PC-9 (cell line): ENCODE measurements around the gene WNT10A. TPM values are rescaled to one million over a fixed set of nuclear protein-coding genes. Genes with fewer than 3 reads are reported as not detected.

Experiments used
- BruUV-seq: library from RNA; stranded (reverse); fragments of 400-500 nt; replicated peaks from 2 replicates; lab custom pipeline; 2021; lab: Mats Ljungman, UMichigan
- CTCF ChIA-PET: fragments of 300-600 bp; sonication (Branson Sonifier 250); formaldehyde crosslinking; loops from one replicate; lab custom pipeline; 2022; ENCODE audit warnings: antibody characterized with exemption; lab: Charles Lee
- POLR2A ChIA-PET: fragments of 300-600 bp; sonication (Branson Sonifier 250); formaldehyde crosslinking; loops from one replicate; lab custom pipeline; 2022; ENCODE audit warnings: antibody characterized with exemption; ENCODE audit not compliant: unreplicated experiment; lab: Charles Lee
- DNase-seq, 2 experiments: peaks; one replicate each; pipeline versions ENCODE4 v3.0.0 to v3.0.0-alpha.2; 2015 to 2022; ENCODE audit warnings: mixed read lengths in 1 of 2
- H2AFZ ChIP-seq: fragments of 200-600 bp; sonication (generic); 2 replicates; pipeline ENCODE4 v1.8.1; 2017; ENCODE audit warnings: antibody characterized with exemption
- H3F3A ChIP-seq: fragments of 200-600 bp; sonication (generic); 2 replicates; pipeline ENCODE4 v1.8.1; 2017; ENCODE audit warnings: antibody characterized with exemption, mild to moderate bottlenecking, low read depth; ENCODE audit not compliant: insufficient read depth
- H3K27ac ChIP-seq: fragments of 200-600 bp; sonication (generic); 2 replicates; pipeline ENCODE4 v1.6.1; 2016; ENCODE audit warnings: mixed run types
- H3K27me3 ChIP-seq: fragments of 200-600 bp; sonication (generic); 2 replicates; pipeline ENCODE4 v1.6.1; 2016; ENCODE audit warnings: low read depth, mixed run types; ENCODE audit not compliant: insufficient read depth
- H3K36me3 ChIP-seq: fragments of 200-600 bp; sonication (generic); 2 replicates; pipeline ENCODE4 v1.6.1; 2016; ENCODE audit warnings: low read depth, mixed run types
- H3K4me1 ChIP-seq: fragments of 200-600 bp; sonication (generic); replicated peaks from 2 replicates; pipeline ENCODE4 v1.6.1; 2016; ENCODE audit warnings: mixed run types; ENCODE audit not compliant: insufficient read depth
- H3K4me2 ChIP-seq: fragments of 200-600 bp; sonication (generic); 2 replicates; pipeline ENCODE4 v1.6.1; 2017; ENCODE audit warnings: mixed run types
- H3K4me3 ChIP-seq: fragments of 200-600 bp; sonication (generic); 2 replicates; pipeline ENCODE4 v1.6.1; 2016; ENCODE audit warnings: mixed run types
- H3K79me2 ChIP-seq: fragments of 200-600 bp; sonication (generic); 2 replicates; pipeline ENCODE4 v1.6.1; 2017; ENCODE audit warnings: low read depth, mixed run types
- H3K9me2 ChIP-seq: fragments of 200-600 bp; sonication (generic); 2 replicates; pipeline ENCODE4 v1.8.1; 2017; ENCODE audit warnings: mild to moderate bottlenecking; ENCODE audit not compliant: insufficient read depth
- H3K9me3 ChIP-seq: fragments of 200-600 bp; sonication (generic); 2 replicates; pipeline ENCODE4 v1.8.1; 2016; ENCODE audit warnings: low read depth; ENCODE audit not compliant: insufficient read depth
- H4K20me1 ChIP-seq: fragments of 200-600 bp; sonication (generic); 2 replicates; pipeline ENCODE4 v1.8.1; 2017; ENCODE audit not compliant: insufficient read depth
- CTCF ChIP-seq: fragments of 200-600 bp; sonication (generic); conservative IDR thresholded peaks from 2 replicates; pipeline ENCODE4 v1.6.1; 2017; ENCODE audit warnings: mixed run types, antibody characterized with exemption, mild to moderate bottlenecking, moderate library complexity
- EZH2 ChIP-seq: fragments of 200-600 bp; sonication (generic); IDR thresholded peaks from 2 replicates; pipeline ENCODE4 v1.8.0; 2017; ENCODE audit warnings: antibody characterized with exemption, low read depth
- intact Hi-C: fragments of 100-400 bp; cut with micrococcal nuclease; formaldehyde crosslinking; loops from one replicate; pipeline ENCODE4 v1.10.0; 2022; ENCODE audit not compliant: unreplicated experiment
- total RNA-seq: library from RNA; stranded (reverse); gene quantifications from 2 replicates; pipeline ENCODE4 v1.2.3, GENCODE V29; 2021

The WNT10A gene
- total RNA-seq, 1 experiment from 2014 or later: 1.2 TPM

GRCh38 chr2:218889937-218890336, 9.3 kb downstream of the WNT10A start:
- Histone ChIP-seq H3K4me3 (no peak overlapping the region), H3K27me3 (no peaks in the 10 kb centered on the region), H4K20me1 (no peaks in the 10 kb centered on the region), H3K9me3 (no peaks in the 10 kb centered on the region), H3F3A (peaks cover 14% of the 10 kb centered on the region; the same call in 1 of the 2 replicates), H3K4me2 (no peak overlapping the region), H2AFZ (no peak overlapping the region), H3K4me1 (peaks cover 20% of the 10 kb centered on the region), H3K9me2 (no peaks in the 10 kb centered on the region), H3K27ac (no peak overlapping the region), H3K36me3 (no peaks in the 10 kb centered on the region), H3K79me2 (no peaks in the 10 kb centered on the region)
- no TSS peak for BruUV-seq
- ChIA-PET CTCF (no interaction called here), POLR2A (no interaction called here)
- no peak for DNase-seq
- TF ChIP-seq CTCF (no peak), EZH2 (no peak)
- intact Hi-C loops: loop anchor here (10.0 kb wide), 1 partner anchor 385 kb away; the partner anchor contains the start of gene DNAJB2

- POLR2A ChIA-PET: no interaction called here
- CTCF ChIA-PET: no interaction called here
- no TSS peak for BruUV-seq
Observed at GRCh38 chr2:218890369-218890768, 9.7 kb downstream of the WNT10A start.

GRCh38 chr2:218891275-218892135, 10.9 kb downstream of the WNT10A start:
- POLR2A ChIA-PET: no interaction called here
- H3K4me2 ChIP-seq: no peak overlapping the region

More at GRCh38 chr2:218890369-218890768, 9.7 kb downstream of the WNT10A start:
- Histone ChIP-seq H3K9me2 (no peaks in the 10 kb centered on the region), H3K27me3 (no peaks in the 10 kb centered on the region), H3K36me3 (no peaks in the 10 kb centered on the region), H3K4me2 (no peak overlapping the region), H2AFZ (no peak overlapping the region), H3F3A (peaks cover 16% of the 10 kb centered on the region; the same call in 1 of the 2 replicates), H4K20me1 (no peaks in the 10 kb centered on the region), H3K9me3 (no peaks in the 10 kb centered on the region), H3K4me3 (no peak overlapping the region), H3K27ac (no peak overlapping the region), H3K79me2 (no peaks in the 10 kb centered on the region), H3K4me1 (peaks cover 24% of the 10 kb centered on the region)
- DNase-seq: no peak
- TF ChIP-seq EZH2 (no peak), CTCF (no peak)
- intact Hi-C loops: loop anchor here (10.0 kb wide), 1 partner anchor 384 kb away; the partner anchor contains the start of gene DNAJB2

More at GRCh38 chr2:218891275-218892135, 10.9 kb downstream of the WNT10A start:
- BruUV-seq: no TSS peak
- peaks cover 27% of the 10 kb centered on the region for H3F3A ChIP-seq
- peaks cover 36% of the 10 kb centered on the region for H3K4me1 ChIP-seq
- no peak overlapping the region for H2AFZ ChIP-seq
- H3K4me3 ChIP-seq: no peak overlapping the region
- H3K9me2 ChIP-seq: no peaks in the 10 kb centered on the region
- H4K20me1 ChIP-seq: no peaks in the 10 kb centered on the region
- DNase-seq: no peak
- no peak for TF ChIP-seq EZH2
- no peak for TF ChIP-seq CTCF
- no peaks in the 10 kb centered on the region for H3K27me3 ChIP-seq
- intact Hi-C loops: loop anchor here (10.0 kb wide), 1 partner anchor 383 kb away; the partner anchor contains the start of gene DNAJB2
- no peaks in the 10 kb centered on the region for H3K36me3 ChIP-seq
- H3K27ac ChIP-seq: no peak overlapping the region
- H3K9me3 ChIP-seq: no peaks in the 10 kb centered on the region
- CTCF ChIA-PET: interaction anchor here (1.2 to 1.9 kb wide), 2 partner anchors 8 to 15 kb away, joined by 3 to 8 read pairs; no protein-coding TSS in a partner anchor
- H3K79me2 ChIP-seq: no peaks in the 10 kb centered on the region
